Measurements from ENCODE around the gene PLXNB2.
A peak's percentile ranks its signal among the peaks of the same experiment; 100 is the strongest.

Gene PLXNB2

DNA sequence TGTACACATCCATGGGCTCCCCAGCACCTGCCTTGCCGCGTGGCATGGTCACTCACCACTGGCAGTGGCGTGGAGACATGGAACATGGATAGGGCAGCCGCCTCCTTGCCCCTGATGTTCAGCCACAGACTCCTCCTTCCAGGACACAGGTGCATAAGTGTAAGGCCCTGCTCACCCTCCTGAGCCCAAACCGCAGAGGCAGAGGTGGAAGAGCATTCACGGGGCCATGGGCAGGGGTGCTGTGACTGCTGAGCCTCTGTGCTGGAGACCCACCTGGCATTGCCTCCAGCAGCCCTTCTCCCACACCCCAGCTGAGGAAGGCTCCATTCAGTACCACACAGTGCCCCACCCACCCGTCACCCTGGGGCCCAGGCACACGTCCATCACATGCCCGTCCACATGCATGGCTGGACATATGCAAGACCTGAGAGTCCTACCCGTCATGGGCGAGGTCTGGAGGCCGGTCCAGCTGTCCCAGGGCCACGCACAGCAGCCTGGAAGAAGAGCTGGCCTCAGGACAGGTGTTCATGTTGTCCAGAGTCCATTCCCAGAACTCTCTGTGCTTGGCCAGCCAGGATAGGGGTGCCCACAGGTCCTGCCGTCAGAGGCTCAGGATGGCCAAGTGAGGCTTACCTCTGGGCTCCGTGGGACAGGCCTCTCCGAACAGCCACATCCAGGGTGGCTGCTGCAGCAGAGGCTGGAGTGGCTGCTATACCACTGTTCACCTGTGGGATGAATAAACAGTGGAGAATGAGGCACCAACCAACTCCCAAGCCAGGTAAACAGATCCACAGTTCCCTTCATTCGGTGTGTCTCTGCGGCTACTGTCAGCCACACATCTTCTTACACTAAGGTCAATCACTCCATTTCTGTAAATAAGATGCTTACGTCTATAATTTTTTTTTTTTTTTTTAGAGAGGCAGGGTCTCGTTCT lies 60.9 kb downstream of the PLXNB2 start:
- TF ChIP-seq, protein P1, sequence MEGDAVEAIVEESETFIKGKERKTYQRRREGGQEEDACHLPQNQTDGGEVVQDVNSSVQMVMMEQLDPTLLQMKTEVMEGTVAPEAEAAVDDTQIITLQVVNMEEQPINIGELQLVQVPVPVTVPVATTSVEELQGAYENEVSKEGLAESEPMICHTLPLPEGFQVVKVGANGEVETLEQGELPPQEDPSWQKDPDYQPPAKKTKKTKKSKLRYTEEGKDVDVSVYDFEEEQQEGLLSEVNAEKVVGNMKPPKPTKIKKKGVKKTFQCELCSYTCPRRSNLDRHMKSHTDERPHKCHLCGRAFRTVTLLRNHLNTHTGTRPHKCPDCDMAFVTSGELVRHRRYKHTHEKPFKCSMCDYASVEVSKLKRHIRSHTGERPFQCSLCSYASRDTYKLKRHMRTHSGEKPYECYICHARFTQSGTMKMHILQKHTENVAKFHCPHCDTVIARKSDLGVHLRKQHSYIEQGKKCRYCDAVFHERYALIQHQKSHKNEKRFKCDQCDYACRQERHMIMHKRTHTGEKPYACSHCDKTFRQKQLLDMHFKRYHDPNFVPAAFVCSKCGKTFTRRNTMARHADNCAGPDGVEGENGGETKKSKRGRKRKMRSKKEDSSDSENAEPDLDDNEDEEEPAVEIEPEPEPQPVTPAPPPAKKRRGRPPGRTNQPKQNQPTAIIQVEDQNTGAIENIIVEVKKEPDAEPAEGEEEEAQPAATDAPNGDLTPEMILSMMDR (IDR thresholded peaks at IDR 0.05; ENCODE audit: low read depth, low read length, missing control alignments): peak; percentile 27
- in situ Hi-C loops (cut with HindIII; ENCODE audit: low pct_ligation_motif_present, low sequenced_read_pairs): no loop called here
- DNase-seq: no peak
- Histone ChIP-seq H3K4me3 (ENCODE audit: low read depth, low read length) (no peak overlapping the region), H3K36me3 (replicated peaks) (peaks cover 9% of the 10 kb centered on the region), H3K27me3 (replicated peaks) (no peaks in the 10 kb centered on the region), H3K27ac (no peak overlapping the region)

GRCh38 chr22:50245214-50246072 lies 62.0 kb downstream of the PLXNB2 start:
- TF ChIP-seq, protein P1 (IDR thresholded peaks at IDR 0.05; ENCODE audit: low read depth, low read length, missing control alignments): no peak
- in situ Hi-C loops (cut with HindIII; ENCODE audit: low pct_ligation_motif_present, low sequenced_read_pairs): no loop called here
- Histone ChIP-seq H3K27me3 (replicated peaks) (no peaks in the 10 kb centered on the region), H3K36me3 (replicated peaks) (peaks cover 9% of the 10 kb centered on the region), H3K27ac (peak overlapping the region; percentile 89), H3K4me3 (ENCODE audit: low read depth, low read length) (peak overlapping the region; percentile 97)
- DNase-seq: no peak

DNA sequence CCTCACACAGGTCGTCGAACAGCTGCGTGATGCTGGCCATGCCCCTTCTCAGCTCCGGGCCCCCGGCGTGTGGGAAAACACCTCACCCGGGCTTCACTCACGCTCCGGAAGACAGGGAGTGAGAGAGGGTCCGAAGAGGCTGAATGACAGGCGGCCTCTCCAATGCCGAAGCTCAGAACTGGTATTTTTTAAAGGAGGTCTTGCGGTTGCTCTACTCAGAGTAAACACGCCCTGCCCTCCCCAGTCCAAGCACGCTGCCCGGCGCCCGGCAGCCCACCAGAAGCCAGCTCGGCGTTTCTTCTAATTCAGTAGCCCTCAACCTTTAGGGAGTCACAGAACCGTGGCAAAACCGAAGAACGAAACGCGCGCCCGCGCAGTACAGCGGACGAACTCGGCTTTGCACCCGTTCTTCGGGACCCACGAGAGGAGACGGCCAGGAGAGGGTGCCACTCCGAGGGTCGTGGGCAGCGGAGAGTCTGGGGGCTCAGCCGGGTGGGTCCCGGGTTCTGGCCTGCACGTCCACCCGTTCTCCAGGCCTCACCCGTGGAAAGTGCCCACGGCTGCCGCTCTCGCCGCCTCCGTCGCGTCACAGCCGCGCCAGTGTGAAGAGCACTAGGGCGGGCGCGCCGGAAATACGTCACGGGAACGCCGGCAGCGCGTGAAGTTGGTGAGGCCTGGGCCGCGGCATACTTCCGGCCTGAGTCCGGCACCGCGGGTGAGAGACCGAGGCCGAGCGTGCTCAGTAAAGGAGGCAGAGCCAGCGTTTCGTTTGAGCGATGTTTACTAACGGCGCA lies 62.8 kb downstream of the PLXNB2 start, which contains the start of gene TUBGCP6:
Gene TUBGCP6, minus strand, starts transcription at position 604 of the 794 bp plus-strand sequence. Its CDS starts 564 bp downstream, at position 40.
- in situ Hi-C loops (cut with HindIII; ENCODE audit: low pct_ligation_motif_present, low sequenced_read_pairs): no loop called here
- TF ChIP-seq, protein P1 (IDR thresholded peaks at IDR 0.05; ENCODE audit: low read depth, low read length, missing control alignments): peak; percentile 56
- peak within 1 kb of the TSS; percentile 89 for H3K27ac ChIP-seq
- H3K36me3 ChIP-seq (replicated peaks): peaks cover 9% of the 10 kb centered on the region
- peak; percentile 88 for DNase-seq
- H3K4me3 ChIP-seq (ENCODE audit: low read depth, low read length): peak within 1 kb of the TSS; percentile 97
- H3K27me3 ChIP-seq (replicated peaks): no peaks in the 10 kb centered on the region

DNA sequence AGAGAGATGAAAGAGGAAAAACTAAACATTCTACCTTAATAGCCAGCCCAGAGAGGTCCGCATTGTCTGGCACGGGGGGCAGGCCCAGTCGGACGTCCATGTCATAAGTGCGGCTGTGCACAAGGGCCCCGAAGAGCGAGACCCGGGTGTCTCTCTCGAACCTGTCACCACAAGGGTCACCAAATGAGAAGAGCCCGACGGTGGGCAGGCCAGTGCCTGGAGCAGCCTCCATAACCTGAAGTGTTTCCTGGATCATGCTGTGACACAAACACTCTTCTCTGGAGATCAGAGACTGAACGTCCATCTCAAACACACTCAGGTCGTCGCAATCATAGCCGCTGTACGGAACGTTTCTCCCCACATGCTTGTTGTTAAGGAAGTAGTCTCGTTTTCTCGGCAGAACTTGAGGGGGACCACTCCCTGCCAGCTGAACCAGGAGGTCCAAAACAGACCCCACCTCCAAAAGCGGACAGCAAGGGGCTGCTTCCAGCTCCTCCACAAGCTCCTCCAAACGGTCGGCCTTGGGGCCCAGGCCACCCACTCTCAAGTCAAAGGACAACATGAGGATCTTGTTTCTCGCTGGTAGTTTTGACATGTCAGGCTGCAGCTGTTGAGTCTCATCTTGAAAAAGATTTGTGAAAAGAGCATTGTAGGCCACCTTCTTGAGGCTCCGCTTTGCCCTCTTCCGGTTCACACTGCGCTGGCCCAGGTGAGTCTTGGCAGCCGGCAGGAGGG lies 63.6 kb downstream of the PLXNB2 start:
- Histone ChIP-seq H3K27me3 (replicated peaks) (no peaks in the 10 kb centered on the region), H3K4me3 (ENCODE audit: low read depth, low read length) (peak overlapping the region; percentile 97), H3K36me3 (replicated peaks) (peaks cover 9% of the 10 kb centered on the region), H3K27ac (peak overlapping the region; percentile 89)
- DNase-seq: no peak
- TF ChIP-seq, protein P1 (IDR thresholded peaks at IDR 0.05; ENCODE audit: low read depth, low read length, missing control alignments): no peak
- in situ Hi-C loops (cut with HindIII; ENCODE audit: low pct_ligation_motif_present, low sequenced_read_pairs): no loop called here
